ENCODE results near the gene MAP7D2.

MAP7D2 gene

DNA sequence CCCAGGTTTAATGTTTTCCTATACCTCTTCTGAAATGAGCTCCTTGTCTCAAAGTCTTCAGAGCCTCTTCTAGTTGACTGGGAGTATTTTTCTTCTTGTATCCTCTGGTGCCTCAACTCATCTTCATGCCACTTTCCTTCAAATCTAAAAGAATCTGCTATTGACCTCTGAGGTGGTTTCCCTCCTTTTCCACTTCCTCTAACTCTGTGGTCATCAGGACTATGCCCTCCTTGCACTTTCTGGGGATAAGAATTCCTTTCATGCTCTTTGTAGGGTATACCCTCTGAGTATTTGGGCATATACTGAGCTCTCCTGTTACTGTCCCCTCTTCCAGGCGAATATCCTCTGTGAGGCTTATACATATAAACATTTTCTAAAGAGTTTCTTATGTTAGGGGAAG is 150.7 kb downstream of the MAP7D2 start:
- peaks cover 28% of the 10 kb centered on the region for H3K36me3 ChIP-seq (ENCODE audit: control insufficient read depth, insufficient read depth, low read length)
- no peaks in the 10 kb centered on the region for H3K4me1 ChIP-seq (ENCODE audit: control insufficient read depth, insufficient read depth, low read length)

GRCh38 chrX:19964017-19964710 is 152.5 kb downstream of the MAP7D2 start:
- no peaks in the 10 kb centered on the region for H3K4me1 ChIP-seq (ENCODE audit: control insufficient read depth, insufficient read depth, low read length)
- H3K27ac ChIP-seq (ENCODE audit: low read depth, low read length), result no peak overlapping the region
- no peak overlapping the region for H3K9ac ChIP-seq (ENCODE audit: low read length)
- H3K36me3 ChIP-seq (ENCODE audit: control insufficient read depth, insufficient read depth, low read length), result peaks cover 28% of the 10 kb centered on the region
- H3K27me3 ChIP-seq (ENCODE audit: control insufficient read depth, insufficient read depth, low read length), result no peaks in the 10 kb centered on the region
- no peaks in the 10 kb centered on the region for H3K9me3 ChIP-seq (ENCODE audit: control insufficient read depth, insufficient read depth, low read depth, low read length)
- H3K4me3 ChIP-seq (ENCODE audit: low read depth, low read length), result no peak overlapping the region

More for the DNA sequence above, 150.7 kb downstream of the MAP7D2 start:
- Histone ChIP-seq H3K9me3 (ENCODE audit: control insufficient read depth, insufficient read depth, low read depth, low read length) (no peaks in the 10 kb centered on the region), H3K4me3 (ENCODE audit: low read depth, low read length) (no peak overlapping the region), H3K9ac (ENCODE audit: low read length) (no peak overlapping the region), H3K27me3 (ENCODE audit: control insufficient read depth, insufficient read depth, low read length) (no peaks in the 10 kb centered on the region), H3K27ac (ENCODE audit: low read depth, low read length) (no peak overlapping the region)

- H3K4me1 ChIP-seq (ENCODE audit: control insufficient read depth, insufficient read depth, low read length), result no peaks in the 10 kb centered on the region
- peaks cover 19% of the 10 kb centered on the region for H3K36me3 ChIP-seq (ENCODE audit: control insufficient read depth, insufficient read depth, low read length)
- H3K9me3 ChIP-seq (ENCODE audit: control insufficient read depth, insufficient read depth, low read depth, low read length), result no peaks in the 10 kb centered on the region
- H3K9ac ChIP-seq (ENCODE audit: low read length), result no peak overlapping the region
- no peak overlapping the region for H3K4me3 ChIP-seq (ENCODE audit: low read depth, low read length)
- H3K27me3 ChIP-seq (ENCODE audit: control insufficient read depth, insufficient read depth, low read length), result no peaks in the 10 kb centered on the region
- no peak overlapping the region for H3K27ac ChIP-seq (ENCODE audit: low read depth, low read length)
These were observed 155.8 kb downstream of the MAP7D2 start for GRCh38 chrX:19960913-19961312.

DNA sequence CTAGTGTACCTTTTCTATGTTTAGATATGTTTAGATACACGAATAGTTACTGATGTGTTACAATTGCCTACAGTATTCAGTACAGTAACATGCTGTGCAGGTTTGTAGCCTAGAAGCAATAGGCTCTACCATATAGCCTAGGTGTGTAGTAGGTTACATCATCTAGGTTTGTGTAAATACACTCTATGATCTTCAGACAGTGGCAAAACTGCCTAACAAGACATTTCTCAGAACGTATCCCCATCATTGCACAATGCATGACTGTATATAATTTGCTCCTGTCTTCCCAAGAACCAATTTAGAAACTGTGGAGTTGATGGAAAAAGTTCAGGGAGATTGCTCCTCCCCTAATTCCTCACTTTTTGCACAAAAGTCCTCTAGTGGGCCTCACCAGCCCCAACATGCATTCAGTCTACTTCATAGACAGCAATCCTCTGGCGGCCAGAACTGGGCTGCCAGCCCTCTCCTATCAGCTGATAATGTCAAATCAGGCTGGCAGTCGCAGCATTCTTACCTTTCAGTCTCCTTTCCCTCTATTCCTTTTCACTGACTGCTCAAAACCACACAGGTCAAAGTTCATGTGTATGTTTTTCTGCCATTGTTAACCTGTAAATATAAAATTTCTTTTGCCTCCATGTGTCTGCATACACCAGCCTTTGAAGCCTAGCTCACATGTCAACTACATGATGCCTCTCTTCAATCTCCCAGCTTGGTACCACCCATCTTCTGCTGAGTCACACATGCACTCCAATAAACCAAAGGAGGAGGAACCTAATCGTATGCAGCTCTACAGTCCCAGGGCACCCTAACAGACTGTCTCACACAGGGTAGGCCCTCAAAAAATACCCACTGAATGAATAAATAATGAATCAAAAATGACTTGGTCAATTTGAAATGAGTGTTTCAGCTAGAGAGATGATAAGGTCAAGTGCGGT is 157.9 kb downstream of the MAP7D2 start:
- H3K27ac ChIP-seq (ENCODE audit: low read depth, low read length), result no peak overlapping the region
- H3K9me3 ChIP-seq (ENCODE audit: control insufficient read depth, insufficient read depth, low read depth, low read length), result no peaks in the 10 kb centered on the region
- no peaks in the 10 kb centered on the region; the same call in 1 of the 2 replicates for H3K27me3 ChIP-seq (ENCODE audit: control insufficient read depth, insufficient read depth, low read length)
- H3K36me3 ChIP-seq (ENCODE audit: control insufficient read depth, insufficient read depth, low read length), result peaks cover 13% of the 10 kb centered on the region; the same call in 1 of the 2 replicates
- no peak overlapping the region for H3K9ac ChIP-seq (ENCODE audit: low read length)
- no peak overlapping the region for H3K4me3 ChIP-seq (ENCODE audit: low read depth, low read length)
- no peaks in the 10 kb centered on the region for H3K4me1 ChIP-seq (ENCODE audit: control insufficient read depth, insufficient read depth, low read length)

DNA sequence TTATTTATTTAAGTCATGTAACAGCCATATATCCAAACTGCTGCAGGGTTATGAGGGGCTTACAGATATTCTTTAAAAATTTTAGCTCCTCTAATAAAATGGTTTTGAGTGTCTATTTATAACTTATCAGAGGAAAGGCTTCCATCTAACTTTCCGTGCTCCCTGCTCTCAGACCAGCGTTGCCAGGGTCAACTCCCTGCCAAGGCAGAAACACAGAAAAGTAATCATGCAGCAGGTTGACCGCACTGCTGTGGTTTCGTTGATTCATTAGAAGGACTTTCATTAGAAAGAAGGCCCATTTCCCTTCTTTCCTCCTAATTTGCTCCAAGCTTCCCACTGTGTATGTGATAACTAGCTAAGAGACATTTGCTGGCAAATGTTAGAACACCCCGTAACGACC is 159.8 kb downstream of the MAP7D2 start:
- H3K27ac ChIP-seq (ENCODE audit: low read depth, low read length), result no peak overlapping the region
- no peaks in the 10 kb centered on the region for H3K9me3 ChIP-seq (ENCODE audit: control insufficient read depth, insufficient read depth, low read depth, low read length)
- peaks cover 13% of the 10 kb centered on the region for H3K36me3 ChIP-seq (ENCODE audit: control insufficient read depth, insufficient read depth, low read length)
- no peaks in the 10 kb centered on the region; the same call in 1 of the 2 replicates for H3K27me3 ChIP-seq (ENCODE audit: control insufficient read depth, insufficient read depth, low read length)
- no peaks in the 10 kb centered on the region for H3K4me1 ChIP-seq (ENCODE audit: control insufficient read depth, insufficient read depth, low read length)
- H3K9ac ChIP-seq (ENCODE audit: low read length), result no peak overlapping the region
- no peak overlapping the region for H3K4me3 ChIP-seq (ENCODE audit: low read depth, low read length)
